WTC11 (cell line): ENCODE results near the gene C1QB.

ENCODE experiments used
- CTCF ChIP-seq: fragments of 200-600 bp; IDR thresholded peaks from 2 replicates; pipeline ENCODE4 v1.8.0; 2022; ENCODE audit warnings: antibody characterized with exemption
- EMX1 ChIP-seq: fragments of 250-450 bp; sonication (Bioruptor Pico); IDR thresholded peaks from 2 replicates; pipeline ENCODE4 v1.8.0; 2021; ENCODE audit warnings: mild to moderate bottlenecking
- ETV6 ChIP-seq: sonication (generic); formaldehyde crosslinking; IDR thresholded peaks from 2 replicates; pipeline ENCODE4 v1.8.1; 2022; ENCODE audit warnings: mild to moderate bottlenecking, missing genetic modification reagents
- FOXK1 ChIP-seq: sonication (generic); formaldehyde crosslinking; IDR thresholded peaks from 2 replicates; pipeline ENCODE4 v1.8.0; 2022; ENCODE audit warnings: mild to moderate bottlenecking, moderate library complexity, missing genetic modification reagents
- GABPB1 ChIP-seq: sonication (generic); formaldehyde crosslinking; IDR thresholded peaks from 2 replicates; pipeline ENCODE4 v1.8.1; 2023; ENCODE audit warnings: mild to moderate bottlenecking, missing genetic modification reagents
- HMGXB4 ChIP-seq: sonication (generic); formaldehyde crosslinking; IDR thresholded peaks from 2 replicates; pipeline ENCODE4 v1.8.1; 2023; ENCODE audit warnings: mild to moderate bottlenecking, moderate library complexity, missing genetic modification reagents
- NR3C1 ChIP-seq: sonication (generic); formaldehyde crosslinking; conservative IDR thresholded peaks from 2 replicates; pipeline ENCODE4 v1.8.1; 2023; ENCODE audit warnings: low read depth, mild to moderate bottlenecking, missing genetic modification reagents
- OVOL2 ChIP-seq: fragments of 250-450 bp; sonication (Bioruptor Pico); IDR thresholded peaks from 2 replicates; pipeline ENCODE4 v1.9.0; 2021; ENCODE audit warnings: mild to moderate bottlenecking, borderline replicate concordance
- SMAD3 ChIP-seq: sonication (generic); formaldehyde crosslinking; IDR thresholded peaks from 2 replicates; pipeline ENCODE4 v1.8.0; 2022; ENCODE audit warnings: missing genetic modification reagents, mild to moderate bottlenecking, borderline replicate concordance
- TCF7 ChIP-seq: sonication (generic); formaldehyde crosslinking; IDR thresholded peaks from 2 replicates; pipeline ENCODE4 v1.8.0; 2022; ENCODE audit warnings: mild to moderate bottlenecking, low read depth, missing genetic modification reagents, moderate library complexity
- TF ChIP-seq, protein P1 (sequence below): sonication (generic); formaldehyde crosslinking; IDR thresholded peaks from 2 replicates; pipeline ENCODE4 v1.8.0; 2023; ENCODE audit warnings: missing genetic modification reagents
- TF ChIP-seq, protein P2 (sequence below): sonication (generic); formaldehyde crosslinking; IDR thresholded peaks from 2 replicates; pipeline ENCODE4 v1.8.0; 2022; ENCODE audit warnings: mild to moderate bottlenecking, missing genetic modification reagents
- TF ChIP-seq, protein P3 (sequence below): sonication (generic); formaldehyde crosslinking; IDR thresholded peaks from 2 replicates; pipeline ENCODE4 v1.8.0; 2022; ENCODE audit warnings: mild to moderate bottlenecking, missing genetic modification reagents

GRCh38 chr1:22651941-22652856, 837 bp upstream of the C1QB start:
- TF ChIP-seq, protein P1, sequence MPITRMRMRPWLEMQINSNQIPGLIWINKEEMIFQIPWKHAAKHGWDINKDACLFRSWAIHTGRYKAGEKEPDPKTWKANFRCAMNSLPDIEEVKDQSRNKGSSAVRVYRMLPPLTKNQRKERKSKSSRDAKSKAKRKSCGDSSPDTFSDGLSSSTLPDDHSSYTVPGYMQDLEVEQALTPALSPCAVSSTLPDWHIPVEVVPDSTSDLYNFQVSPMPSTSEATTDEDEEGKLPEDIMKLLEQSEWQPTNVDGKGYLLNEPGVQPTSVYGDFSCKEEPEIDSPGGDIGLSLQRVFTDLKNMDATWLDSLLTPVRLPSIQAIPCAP (CRISPR knock-in tag), result no peak
- TF ChIP-seq TCF7 (no peak), OVOL2 (CRISPR knock-in tag) (no peak), HMGXB4 (CRISPR knock-in tag) (no peak), CTCF (no peak), GABPB1 (CRISPR knock-in tag) (no peak), EMX1 (no peak), SMAD3 (CRISPR knock-in tag) (no peak), ETV6 (CRISPR knock-in tag) (no peak), NR3C1 (CRISPR knock-in tag) (no peak), FOXK1 (CRISPR knock-in tag) (no peak)
- TF ChIP-seq, protein P2, sequence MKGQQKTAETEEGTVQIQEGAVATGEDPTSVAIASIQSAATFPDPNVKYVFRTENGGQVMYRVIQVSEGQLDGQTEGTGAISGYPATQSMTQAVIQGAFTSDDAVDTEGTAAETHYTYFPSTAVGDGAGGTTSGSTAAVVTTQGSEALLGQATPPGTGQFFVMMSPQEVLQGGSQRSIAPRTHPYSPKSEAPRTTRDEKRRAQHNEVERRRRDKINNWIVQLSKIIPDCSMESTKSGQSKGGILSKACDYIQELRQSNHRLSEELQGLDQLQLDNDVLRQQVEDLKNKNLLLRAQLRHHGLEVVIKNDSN, result no peak
- TF ChIP-seq, protein P3, sequence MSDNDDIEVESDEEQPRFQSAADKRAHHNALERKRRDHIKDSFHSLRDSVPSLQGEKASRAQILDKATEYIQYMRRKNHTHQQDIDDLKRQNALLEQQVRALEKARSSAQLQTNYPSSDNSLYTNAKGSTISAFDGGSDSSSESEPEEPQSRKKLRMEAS (CRISPR knock-in tag), result no peak
